NCI-H146 treated with DMSO at 0.1 percent for 48 hours (cell line): ENCODE data around the gene RFX1.
"Not testable (repeated sequence)": the region's sequence is repeated elsewhere in the genome, so short reads cannot be mapped to it uniquely, and the experiment has no call there.

Source experiments
- DNase-seq: peaks from one replicate; lab custom pipeline; 2025; ENCODE audit not compliant: unreplicated experiment; lab: John Stamatoyannopoulos, UW

RFX1 gene

GRCh38 chr19:13938301-13939064, 67.6 kb downstream of the RFX1 start, which contains the start of gene PODNL1:
Gene PODNL1 (minus strand): TSS chr19:13938417. CDS start chr19:13938181, 236 bp downstream.
- no peak for DNase-seq

DNA sequence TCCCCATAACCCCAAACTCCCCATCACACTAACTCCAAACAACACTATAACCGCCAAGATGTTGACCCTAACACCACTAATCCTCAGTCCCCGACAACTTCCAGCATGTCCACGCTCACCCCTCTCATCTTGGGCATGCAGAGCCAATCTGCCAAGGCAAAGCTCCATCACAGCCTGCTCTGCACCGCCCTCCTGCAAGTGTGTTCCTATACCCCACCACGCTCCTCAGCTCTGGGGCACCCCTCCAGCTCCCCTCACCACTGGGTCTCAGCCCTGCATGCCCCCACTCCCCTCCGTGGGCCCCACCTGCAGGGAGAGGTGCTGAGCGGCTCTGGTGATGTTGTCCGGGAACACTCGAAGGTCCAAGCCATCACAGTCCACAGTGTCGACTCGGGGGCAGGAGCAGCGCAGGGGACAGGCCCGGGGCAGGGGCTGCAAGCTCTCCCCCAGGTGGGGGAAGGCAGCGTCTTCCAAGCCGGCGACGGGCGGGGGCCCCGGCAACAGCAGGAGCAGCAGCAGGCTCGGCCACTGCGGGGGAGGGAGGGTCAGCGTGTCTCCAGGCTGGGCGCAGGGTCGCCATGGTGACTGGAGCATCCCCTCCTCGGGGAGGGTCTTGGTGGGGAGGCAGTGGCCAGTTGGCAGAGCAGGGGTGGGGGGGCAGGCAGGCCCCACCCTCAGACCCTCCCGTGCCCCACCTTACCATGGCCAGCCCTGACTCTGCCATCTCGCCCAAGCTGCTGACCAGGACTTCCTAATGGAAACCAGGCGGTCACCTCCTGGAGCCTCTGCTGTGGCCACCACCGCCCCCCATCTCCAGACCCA, 68.4 kb downstream of the RFX1 start:
- no peak for DNase-seq

DNA sequence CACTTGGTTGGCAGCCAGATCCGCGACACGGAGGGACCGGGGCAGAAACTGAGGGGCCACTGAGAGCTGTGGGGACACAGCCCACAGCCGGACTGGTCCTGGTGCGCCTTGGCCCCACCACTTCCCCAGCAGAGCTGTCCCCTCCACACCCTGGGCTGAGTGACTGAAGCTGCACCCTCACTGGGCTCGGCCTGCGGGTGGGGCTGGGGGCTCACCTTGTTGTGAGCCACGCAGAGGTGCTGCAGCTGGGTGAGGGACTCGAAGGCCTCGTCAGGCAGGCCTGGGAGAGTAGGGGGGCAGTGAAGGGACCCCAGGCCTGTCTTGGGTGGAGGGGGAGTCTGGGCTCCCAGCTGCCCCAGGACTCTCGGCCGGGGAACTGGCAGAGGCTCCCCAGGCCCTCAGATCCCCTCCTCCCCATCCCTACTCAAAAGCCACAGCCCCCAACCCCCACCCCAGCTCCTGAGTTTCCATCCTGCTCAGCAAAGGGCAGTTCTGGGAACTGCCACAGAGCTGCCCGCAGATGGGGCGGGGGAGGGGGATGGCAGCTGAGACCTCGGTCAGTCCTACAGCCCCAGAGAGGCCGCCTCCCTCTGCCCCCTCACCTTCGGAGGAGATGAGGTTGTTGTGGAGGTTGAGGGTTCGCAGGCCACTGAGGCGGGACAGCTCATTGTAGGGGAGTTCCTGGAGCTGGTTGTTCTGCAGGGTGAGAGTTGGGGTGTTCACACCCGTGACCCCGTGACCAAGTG, 70.2 kb downstream of the RFX1 start:
- no peak for DNase-seq

GRCh38 chr19:13934785-13935109, 71.4 kb downstream of the RFX1 start:
- no peak for DNase-seq

DNA sequence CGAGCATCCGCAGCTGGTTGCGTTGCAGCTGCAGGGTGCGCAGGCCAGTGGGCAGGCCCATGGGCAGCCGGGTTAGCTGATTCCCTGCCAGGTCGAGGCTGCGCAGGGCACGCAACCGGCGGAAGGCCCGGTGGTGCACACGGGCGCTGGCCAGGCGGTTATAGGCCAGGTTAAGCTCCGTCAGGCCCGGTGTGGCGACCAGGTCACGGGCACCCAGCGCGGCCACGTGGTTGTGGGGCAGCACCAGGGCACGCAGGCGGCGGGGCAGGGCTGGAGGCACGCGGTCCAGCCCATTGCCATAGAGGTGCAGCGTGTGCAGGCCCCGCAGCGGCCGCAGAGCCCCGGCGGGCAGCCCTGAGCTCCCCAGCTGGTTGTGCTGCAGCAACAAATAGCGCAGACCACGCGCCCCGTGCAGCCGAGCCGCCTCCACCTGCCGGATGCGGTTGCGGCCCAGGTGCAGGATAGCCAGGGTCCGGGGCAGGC, 73.2 kb downstream of the RFX1 start:
- DNase-seq = peak; percentile 9

GRCh38 chr19:13932149-13932637, 73.9 kb downstream of the RFX1 start:
- DNase-seq = no peak

DNA sequence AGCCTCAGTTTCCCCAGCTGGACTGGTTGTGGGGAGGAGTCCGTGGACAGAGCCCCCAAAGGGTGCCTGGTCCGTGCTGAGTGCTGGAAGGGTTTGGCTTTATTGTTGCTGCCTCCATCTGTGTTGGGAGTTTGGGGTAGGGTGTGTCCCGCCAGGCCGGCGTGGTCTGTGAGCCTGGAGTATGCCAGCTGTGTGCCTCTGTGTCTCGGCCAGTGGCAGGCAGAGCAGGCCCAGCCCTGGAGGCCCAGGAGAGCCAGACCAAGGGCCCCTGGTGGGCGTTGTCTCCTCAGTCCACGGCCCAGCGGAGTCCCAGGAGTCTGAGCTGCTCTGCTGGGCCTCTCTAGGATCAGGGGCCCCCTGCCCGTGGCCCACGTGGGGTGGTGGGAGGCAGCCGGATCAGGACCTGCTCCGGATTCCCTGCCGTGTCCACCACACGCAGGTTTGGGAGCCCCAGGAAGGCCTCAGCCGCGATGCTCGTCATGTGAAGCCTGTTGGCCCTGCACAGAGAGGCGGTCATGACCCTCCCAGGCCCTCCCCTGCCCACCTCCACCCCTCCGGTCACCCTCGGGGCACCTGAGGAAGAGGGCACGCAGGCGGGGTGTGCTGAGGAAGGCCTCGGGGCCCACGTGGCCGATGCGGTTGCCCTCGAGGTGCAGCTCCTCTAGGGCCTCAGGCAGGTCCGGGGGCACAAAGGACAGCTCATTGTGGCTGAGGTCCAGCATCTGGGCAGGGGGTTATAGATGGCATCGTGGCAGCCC, 74.5 kb downstream of the RFX1 start:
- DNase-seq = no peak

DNA sequence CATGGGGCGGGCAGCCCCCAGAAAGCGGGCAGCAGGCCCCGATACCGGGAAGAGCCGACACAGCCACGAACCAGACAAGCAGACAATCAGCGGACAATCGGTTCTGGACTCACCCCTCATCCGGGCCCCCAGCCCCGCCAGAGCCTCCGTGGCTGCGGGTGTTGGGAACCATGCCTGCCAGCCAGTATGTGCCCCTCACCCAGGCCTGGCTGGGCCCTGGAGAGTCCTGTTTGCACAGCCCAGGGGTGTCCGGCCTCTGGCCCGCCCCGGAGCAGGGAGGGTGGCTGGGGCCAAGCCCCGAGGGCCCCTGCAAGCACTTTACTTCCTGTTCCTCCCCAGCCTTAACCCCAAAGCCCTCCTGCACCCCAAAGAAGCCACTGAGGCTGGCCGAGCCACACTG, 75.7 kb downstream of the RFX1 start:
- no peak for DNase-seq

GRCh38 chr19:13929956-13930355, 76.2 kb downstream of the RFX1 start:
- DNase-seq = no peak

GRCh38 chr19:13929340-13929739, 76.8 kb downstream of the RFX1 start:
- DNase-seq = no peak

DNA sequence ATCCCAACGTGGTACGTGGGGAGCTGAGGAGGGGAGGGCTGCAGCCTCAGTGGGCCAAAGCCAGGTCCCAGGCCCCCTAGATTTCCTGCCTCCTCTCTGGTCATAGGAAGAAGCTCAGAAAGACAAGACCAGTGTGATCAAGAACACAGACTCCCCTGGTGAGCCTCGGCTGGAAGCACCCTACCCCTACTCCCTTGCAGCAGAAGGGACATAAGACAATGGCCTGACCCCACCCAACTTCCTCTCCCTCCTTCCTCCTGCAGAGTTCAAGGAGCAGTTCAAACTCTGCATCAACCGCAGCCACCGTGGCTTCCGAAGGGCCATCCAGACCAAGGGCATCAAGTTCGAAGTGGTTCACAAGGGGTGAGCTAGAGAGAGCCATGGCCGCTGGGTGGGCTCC, 79.4 kb downstream of the RFX1 start:
- no peak for DNase-seq

- no peak for DNase-seq
These were observed 80.1 kb downstream of the RFX1 start for GRCh38 chr19:13926010-13926409.

DNA sequence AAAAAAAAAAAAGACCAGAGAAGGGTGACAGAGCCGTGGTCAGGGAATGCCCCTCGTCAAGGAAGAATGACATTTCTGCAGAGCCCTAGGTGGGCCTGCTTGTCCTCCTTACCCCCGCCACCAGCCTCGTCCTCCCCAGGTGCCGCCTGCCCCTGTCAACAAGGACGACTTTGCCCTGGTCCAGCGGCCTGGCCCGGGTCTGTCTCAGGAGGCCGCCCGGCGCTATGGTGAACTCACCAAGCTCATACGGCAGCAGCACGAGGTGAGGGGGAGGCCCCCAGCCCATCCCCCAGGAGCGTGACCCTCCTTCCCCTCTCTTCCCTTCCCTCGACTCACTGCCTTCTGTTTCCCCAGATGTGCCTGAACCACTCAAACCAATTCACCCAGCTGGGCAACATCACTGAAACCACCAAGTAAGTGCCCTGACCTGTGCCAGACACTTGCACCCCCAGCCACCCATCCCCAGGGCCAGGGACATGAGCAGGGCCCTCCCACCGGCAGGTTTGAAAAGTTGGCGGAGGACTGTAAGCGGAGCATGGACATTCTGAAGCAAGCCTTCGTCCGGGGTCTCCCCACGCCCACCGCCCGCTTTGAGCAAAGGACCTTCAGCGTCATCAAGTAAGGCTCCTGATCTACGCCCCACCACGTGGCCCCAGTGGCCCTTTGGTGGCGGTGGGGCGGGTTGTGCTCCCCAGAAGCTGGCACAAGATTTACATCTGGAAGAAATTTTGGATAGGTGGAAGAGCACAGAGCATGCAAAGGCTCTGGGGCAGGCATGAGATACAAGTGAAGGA, 82.7 kb downstream of the RFX1 start:
- no peak for DNase-seq

DNA sequence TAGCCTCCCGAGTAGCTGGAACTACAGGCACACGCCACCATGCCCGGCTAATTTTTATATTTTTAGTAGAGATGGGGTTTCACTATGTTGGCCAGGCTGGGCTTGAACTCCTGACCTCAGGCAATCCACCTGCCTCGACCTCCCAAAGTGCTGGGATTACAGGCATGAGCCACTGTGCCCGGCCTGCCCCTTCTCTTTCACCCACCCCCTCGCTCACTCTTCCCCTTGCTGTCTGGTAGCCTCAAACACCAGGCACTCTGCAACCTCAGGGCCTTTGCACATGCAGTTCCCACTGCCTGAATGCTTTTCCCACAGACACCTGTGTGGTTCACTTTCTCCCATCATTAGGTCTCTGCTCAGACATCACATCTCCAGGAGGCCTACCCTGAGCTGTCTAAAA, 84.0 kb downstream of the RFX1 start:
- DNase-seq = not testable (repeated sequence)

DNA sequence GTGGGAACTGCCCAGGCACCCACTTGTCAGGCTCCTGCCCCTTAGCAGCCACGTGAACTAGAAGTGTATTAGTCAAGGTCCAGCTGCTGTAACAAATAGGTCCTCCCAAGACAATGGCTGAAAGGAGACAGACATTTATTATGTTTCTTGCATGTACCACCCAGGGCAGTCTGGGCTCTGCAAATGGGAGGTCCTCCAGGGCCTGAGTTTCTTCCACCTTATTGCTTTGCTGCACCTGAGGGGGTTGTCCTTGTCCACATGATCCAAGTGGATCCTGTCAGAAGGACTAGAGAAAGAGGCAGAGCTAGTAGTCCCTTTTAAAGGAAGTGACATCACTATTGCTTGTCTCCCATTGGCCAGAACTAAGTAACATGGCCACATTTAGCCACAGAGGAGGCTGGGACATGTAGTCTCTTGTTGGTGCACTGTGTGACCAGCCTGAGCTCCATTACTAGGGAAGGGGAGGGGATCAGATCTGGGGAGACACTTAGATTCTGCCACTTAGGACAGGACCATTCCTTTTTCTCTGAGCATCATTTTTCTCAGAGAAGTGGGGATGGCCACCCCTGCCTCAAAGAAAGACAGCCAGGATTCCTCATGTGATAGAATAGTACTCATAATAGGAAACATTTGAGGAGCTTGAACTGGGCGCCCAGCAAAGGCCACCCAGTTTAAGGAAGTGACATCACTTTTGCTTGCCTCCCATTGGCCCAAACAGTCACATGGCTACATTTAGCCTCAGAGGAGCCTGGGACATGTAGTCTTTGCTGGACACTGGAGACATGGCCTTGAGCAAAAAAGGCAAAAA, 85.0 kb downstream of the RFX1 start:
- no peak for DNase-seq

- DNase-seq = no peak
These were observed 85.6 kb downstream of the RFX1 start for GRCh38 chr19:13920524-13920923.

DNA sequence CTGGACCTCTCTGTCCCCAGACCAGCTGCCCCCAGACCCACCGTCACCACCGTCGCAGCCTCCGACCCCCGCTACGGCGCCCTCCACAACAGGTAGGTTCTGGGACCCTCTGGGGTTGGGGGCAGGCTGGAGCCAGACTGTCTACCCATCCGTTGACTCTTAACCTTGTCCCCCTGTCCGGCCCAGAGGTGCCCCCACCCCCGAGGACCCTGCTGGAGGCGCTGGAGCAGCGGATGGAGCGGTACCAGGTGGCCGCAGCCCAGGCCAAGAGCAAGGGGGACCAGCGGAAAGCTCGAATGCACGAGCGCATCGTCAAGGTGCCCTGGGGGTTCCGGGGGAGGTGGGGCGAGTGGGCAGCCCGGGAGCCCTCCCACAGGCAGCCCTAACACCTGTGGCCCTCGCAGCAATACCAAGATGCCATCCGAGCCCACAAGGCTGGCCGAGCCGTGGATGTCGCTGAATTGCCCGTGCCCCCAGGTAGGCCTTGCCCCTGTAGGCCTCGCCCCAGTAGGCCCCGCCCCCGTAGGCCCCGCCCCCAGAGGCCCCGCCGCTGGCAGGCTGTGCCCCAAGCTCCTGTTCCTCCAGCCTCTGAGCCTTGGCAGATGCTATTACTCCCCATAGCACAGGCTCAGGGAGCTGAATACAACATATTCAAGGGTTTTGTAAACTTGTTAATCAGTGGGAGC, 87.3 kb downstream of the RFX1 start:
- no peak for DNase-seq

DNA sequence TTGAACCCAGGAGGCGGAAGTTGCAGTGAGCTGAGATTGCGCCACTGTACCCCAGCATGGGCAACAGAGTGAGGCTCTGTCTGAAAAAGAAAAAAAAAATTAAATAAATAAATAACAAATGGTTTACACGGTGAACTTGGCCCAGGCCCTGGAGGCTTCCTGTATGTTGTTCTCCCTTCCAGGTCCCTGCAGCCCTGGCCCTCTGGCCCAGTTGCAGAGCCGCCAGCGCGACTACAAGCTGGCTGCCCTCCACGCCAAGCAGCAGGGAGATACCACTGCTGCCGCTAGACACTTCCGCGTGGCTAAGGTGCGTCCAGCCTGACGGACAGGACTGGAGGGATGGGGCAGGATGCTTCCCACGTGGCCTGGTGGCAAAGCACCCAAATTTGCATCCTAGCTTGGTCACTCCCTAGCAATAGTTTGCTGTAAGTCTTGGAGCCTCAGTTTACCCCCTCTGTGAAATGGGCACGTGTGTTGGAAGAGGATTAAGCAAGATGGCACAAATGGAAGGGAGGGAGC, 88.2 kb downstream of the RFX1 start:
- no peak for DNase-seq
